GM19043 (cell line): Measurements from ENCODE around the gene ADNP2.
A peak's percentile ranks its signal among the peaks of the same experiment; 100 is the strongest.
"Not testable (repeated sequence)": the region's sequence is repeated elsewhere in the genome, so short reads cannot be mapped to it uniquely, and the experiment has no call there.

Source experiments
- ATAC-seq: cut with Tn5 transposase; IDR thresholded peaks from one replicate; pipeline ENCODE4 v1.9.1; 2021; ENCODE audit warnings: low read depth; ENCODE audit not compliant: unreplicated experiment

Gene ADNP2

GRCh38 chr18:80145196-80145804 is 36.2 kb downstream of the ADNP2 start:
- ATAC-seq, result no peak

GRCh38 chr18:80147037-80147417 is 38.0 kb downstream of the ADNP2 start:
- ATAC-seq, result peak; percentile 31

GRCh38 chr18:80147418-80148325 is 38.6 kb downstream of the ADNP2 start:
- peak; percentile 83 for ATAC-seq

- no peak for ATAC-seq
These were observed 39.5 kb downstream of the ADNP2 start for GRCh38 chr18:80148326-80149199.

- ATAC-seq, result no peak
These were observed 40.6 kb downstream of the ADNP2 start for GRCh38 chr18:80149667-80150066.

GRCh38 chr18:80154293-80154692 is 45.2 kb downstream of the ADNP2 start:
- ATAC-seq, result no peak

GRCh38 chr18:80157708-80158343 is 48.8 kb downstream of the ADNP2 start:
- ATAC-seq, result no peak

GRCh38 chr18:80158365-80158764 is 49.3 kb downstream of the ADNP2 start:
- ATAC-seq, result no peak

- ATAC-seq, result no peak
These were observed 50.9 kb downstream of the ADNP2 start for GRCh38 chr18:80159713-80160636.

GRCh38 chr18:80161781-80162417 is 52.8 kb downstream of the ADNP2 start:
- no peak for ATAC-seq

- no peak for ATAC-seq
These were observed 54.1 kb downstream of the ADNP2 start for GRCh38 chr18:80163183-80163582.

GRCh38 chr18:80164727-80165355 is 55.8 kb downstream of the ADNP2 start:
- ATAC-seq, result not testable (repeated sequence)

- ATAC-seq, result no peak
These were observed 57.2 kb downstream of the ADNP2 start for GRCh38 chr18:80166240-80166639.

- no peak for ATAC-seq
These were observed 57.7 kb downstream of the ADNP2 start for GRCh38 chr18:80166725-80167124.

GRCh38 chr18:80167331-80167730 is 58.3 kb downstream of the ADNP2 start:
- ATAC-seq, result no peak

GRCh38 chr18:80167931-80168330 is 58.9 kb downstream of the ADNP2 start:
- ATAC-seq, result no peak

- no peak for ATAC-seq
These were observed 59.3 kb downstream of the ADNP2 start for GRCh38 chr18:80168346-80168745.

GRCh38 chr18:80168982-80169381 is 59.9 kb downstream of the ADNP2 start:
- ATAC-seq, result no peak

GRCh38 chr18:80169607-80170006 is 60.5 kb downstream of the ADNP2 start:
- ATAC-seq, result no peak
